ENCODE data around the gene CFAP90.

- TF ChIP-seq EP300 (IDR thresholded peaks at IDR 0.05) (no peak), CTCF (IDR thresholded peaks at IDR 0.05) (no peak), POLR2AphosphoS5 (IDR thresholded peaks at IDR 0.05) (no peak), POLR2A (IDR thresholded peaks at IDR 0.05) (no peak)
Measured at GRCh38 chr5:7795306-7795705, 55.6 kb downstream of the CFAP90 start.

Data from stomach (tissue), 4 donors.